UCSD-AML1 (cell line): ENCODE measurements around the gene TEX35.

Experiments used
- DNase-seq: peaks from one replicate; lab custom pipeline; 2025; ENCODE audit not compliant: unreplicated experiment; lab: John Stamatoyannopoulos, UW

TEX35 gene

GRCh38 chr1:178516110-178516509 lies 3.2 kb downstream of the TEX35 start:
- no peak for DNase-seq

- DNase-seq, result no peak
Observed at GRCh38 chr1:178518894-178519293, 6.0 kb downstream of the TEX35 start.

- no peak for DNase-seq
Observed at GRCh38 chr1:178520803-178521202, 7.9 kb downstream of the TEX35 start.

- DNase-seq, result no peak
Observed at GRCh38 chr1:178521241-178521640, 8.3 kb downstream of the TEX35 start.

- no peak for DNase-seq
Observed at GRCh38 chr1:178527117-178527516, 14.2 kb downstream of the TEX35 start.

GRCh38 chr1:178528228-178528952 lies 15.5 kb downstream of the TEX35 start:
- DNase-seq, result no peak

GRCh38 chr1:178528953-178529335 lies 16.0 kb downstream of the TEX35 start:
- no peak for DNase-seq

- DNase-seq, result no peak
Observed at GRCh38 chr1:178529364-178530036, 16.6 kb downstream of the TEX35 start.

GRCh38 chr1:178530037-178530402 lies 17.1 kb downstream of the TEX35 start:
- DNase-seq, result no peak

GRCh38 chr1:178530502-178530901 lies 17.6 kb downstream of the TEX35 start:
- DNase-seq, result no peak

GRCh38 chr1:178531887-178532286 lies 19.0 kb downstream of the TEX35 start:
- no peak for DNase-seq

- peak; percentile 77 for DNase-seq
Observed at GRCh38 chr1:178532392-178532791, 19.5 kb downstream of the TEX35 start.

GRCh38 chr1:178533121-178533946 lies 20.4 kb downstream of the TEX35 start:
- no peak for DNase-seq

- DNase-seq, result no peak
Observed at GRCh38 chr1:178534137-178534868, 21.4 kb downstream of the TEX35 start.

- DNase-seq, result no peak
Observed at GRCh38 chr1:178536329-178536728, 23.4 kb downstream of the TEX35 start.

- DNase-seq, result no peak
Observed at GRCh38 chr1:178536844-178537371, 24.0 kb downstream of the TEX35 start.

GRCh38 chr1:178537382-178538090 lies 24.6 kb downstream of the TEX35 start:
- no peak for DNase-seq

- DNase-seq, result no peak
Observed at GRCh38 chr1:178538192-178538916, 25.4 kb downstream of the TEX35 start.

GRCh38 chr1:178539291-178539690 lies 26.4 kb downstream of the TEX35 start:
- no peak for DNase-seq

- DNase-seq, result no peak
Observed at GRCh38 chr1:178540204-178540603, 27.3 kb downstream of the TEX35 start.
